ENCODE data around the gene ZXDC.

Gene ZXDC

GRCh38 chr3:126473292-126474168 is 2.2 kb downstream of the ZXDC start:
- no peak for DNase-seq (ENCODE audit: low spot score)

GRCh38 chr3:126472277-126473006 is 3.2 kb downstream of the ZXDC start:
- peak; percentile 91 for DNase-seq (ENCODE audit: low spot score)

- no peak for DNase-seq (ENCODE audit: low spot score)
Measured at GRCh38 chr3:126469479-126469878, 6.2 kb downstream of the ZXDC start.

GRCh38 chr3:126468028-126468891 is 7.4 kb downstream of the ZXDC start:
- no peak for DNase-seq (ENCODE audit: low spot score)

- DNase-seq (ENCODE audit: low spot score), result no peak
Measured at GRCh38 chr3:126467611-126467955, 8.1 kb downstream of the ZXDC start.

GRCh38 chr3:126466886-126467610 is 8.6 kb downstream of the ZXDC start:
- DNase-seq (ENCODE audit: low spot score), result no peak

GRCh38 chr3:126465928-126466544 is 9.7 kb downstream of the ZXDC start:
- no peak for DNase-seq (ENCODE audit: low spot score)

GRCh38 chr3:126464997-126465396 is 10.7 kb downstream of the ZXDC start:
- no peak for DNase-seq (ENCODE audit: low spot score)

GRCh38 chr3:126464494-126464893 is 11.2 kb downstream of the ZXDC start:
- DNase-seq (ENCODE audit: low spot score), result no peak

GRCh38 chr3:126464093-126464492 is 11.6 kb downstream of the ZXDC start:
- DNase-seq (ENCODE audit: low spot score), result no peak

- no peak for DNase-seq (ENCODE audit: low spot score)
Measured at GRCh38 chr3:126463521-126463920, 12.2 kb downstream of the ZXDC start.

- no peak for DNase-seq (ENCODE audit: low spot score)
Measured at GRCh38 chr3:126461450-126462070, 14.1 kb downstream of the ZXDC start.

- no peak for DNase-seq (ENCODE audit: low spot score)
Measured at GRCh38 chr3:126460381-126460780, 15.3 kb downstream of the ZXDC start.

- no peak for DNase-seq (ENCODE audit: low spot score)
Measured at GRCh38 chr3:126459763-126460127, 15.9 kb downstream of the ZXDC start.

GRCh38 chr3:126459111-126459762 is 16.5 kb downstream of the ZXDC start:
- DNase-seq (ENCODE audit: low spot score), result no peak

GRCh38 chr3:126456766-126457388 is 18.8 kb downstream of the ZXDC start:
- no peak for DNase-seq (ENCODE audit: low spot score)

GRCh38 chr3:126456211-126456610 is 19.5 kb downstream of the ZXDC start:
- no peak for DNase-seq (ENCODE audit: low spot score)

- no peak for DNase-seq (ENCODE audit: low spot score)
Measured at GRCh38 chr3:126454437-126455198, 21.1 kb downstream of the ZXDC start.

- no peak for DNase-seq (ENCODE audit: low spot score)
Measured at GRCh38 chr3:126454025-126454424, 21.7 kb downstream of the ZXDC start.

Measured in HuH-7 (cell line).